NB4 (cell line): Measurements from ENCODE around the gene HS3ST3A1.

Experiments
- DNase-seq: peaks from one replicate; pipeline ENCODE4 v3.0.0; 2010; ENCODE audit warnings: low read depth
- H3K4me3 ChIP-seq: one replicate; pipeline ENCODE4 v1.5.1; 2011; ENCODE audit warnings: mild to moderate bottlenecking, low read depth, low read length, moderate library complexity
- CTCF ChIP-seq: IDR thresholded peaks from one replicate; pipeline ENCODE4 v1.5.1; 2012; ENCODE audit warnings: low read depth, low read length
- MAX ChIP-seq: IDR thresholded peaks from 2 replicates; pipeline ENCODE4 v1.6.1; 2011; ENCODE audit warnings: low read depth, low read length
- MYC ChIP-seq: IDR thresholded peaks from 2 replicates; pipeline ENCODE4 v1.6.1; 2011; ENCODE audit warnings: low read depth, low read length
- POLR2A ChIP-seq: IDR thresholded peaks from 2 replicates; pipeline ENCODE4 v1.6.1; 2011; ENCODE audit warnings: mild to moderate bottlenecking; ENCODE audit not compliant: insufficient read length; ENCODE audit errors: extremely low read depth

HS3ST3A1 gene

GRCh38 chr17:13643180-13643579 is 41.5 kb upstream of the HS3ST3A1 start:
- TF ChIP-seq MYC = no peak
- TF ChIP-seq CTCF = no peak
- no peak for TF ChIP-seq MAX
- no peak for TF ChIP-seq POLR2A
- H3K4me3 ChIP-seq = no peak overlapping the region
- no peak for DNase-seq

- no peak for DNase-seq
- H3K4me3 ChIP-seq = no peak overlapping the region
- TF ChIP-seq CTCF = no peak
- no peak for TF ChIP-seq MAX
- TF ChIP-seq MYC = no peak
- TF ChIP-seq POLR2A = no peak
Measured at GRCh38 chr17:13642188-13642587, 40.5 kb upstream of the HS3ST3A1 start.

- TF ChIP-seq MAX (no peak), MYC (no peak)
- no peak overlapping the region for H3K4me3 ChIP-seq
- DNase-seq = no peak
Measured at GRCh38 chr17:13640551-13640950, 38.8 kb upstream of the HS3ST3A1 start.

GRCh38 chr17:13638855-13639458 is 37.2 kb upstream of the HS3ST3A1 start:
- TF ChIP-seq MYC = no peak
- TF ChIP-seq CTCF = no peak
- no peak for TF ChIP-seq POLR2A
- TF ChIP-seq MAX = no peak
- no peak for DNase-seq
- H3K4me3 ChIP-seq = no peak overlapping the region

GRCh38 chr17:13636951-13637350 is 35.2 kb upstream of the HS3ST3A1 start:
- TF ChIP-seq MAX (no peak), POLR2A (no peak), CTCF (no peak), MYC (no peak)
- no peak for DNase-seq
- no peak overlapping the region for H3K4me3 ChIP-seq

GRCh38 chr17:13635951-13636350 is 34.2 kb upstream of the HS3ST3A1 start:
- no peak overlapping the region for H3K4me3 ChIP-seq
- DNase-seq = no peak
- TF ChIP-seq MYC = no peak
- no peak for TF ChIP-seq MAX
